ENCODE results near the gene BCKDHB. TPM values are rescaled to one million over a fixed set of nuclear protein-coding genes. Genes with fewer than 3 reads are reported as not detected.

BCKDHB gene
- total RNA-seq, 3 donors from 2014 or later: 19.0 to 33.7 (median 23.4) TPM

GRCh38 chr6:80382811-80383210 is 276.3 kb downstream of the BCKDHB start:
- Histone ChIP-seq H3K4me1 (no peaks in the 10 kb centered on the region), H3K27me3 (no peaks in the 10 kb centered on the region), H3K4me3 (no peak overlapping the region), H3K27ac (no peak overlapping the region), H3K36me3 (no peaks in the 10 kb centered on the region), H3K9me3 (no peaks in the 10 kb centered on the region)
- no peak for DNase-seq (ENCODE audit: low spot score in 2 of 2)
- intact Hi-C loops (cut with DNase I; ENCODE audit: low total_unique reads): loop anchor here (10.0 kb wide), 1 partner anchor 1602 kb away; no protein-coding TSS in a partner anchor
- TF ChIP-seq POLR2AphosphoS5 (IDR thresholded peaks at IDR 0.05) (no peak), CTCF (IDR thresholded peaks at IDR 0.05) (no peak), POLR2A (IDR thresholded peaks at IDR 0.05) (no peak)

GRCh38 chr6:80388507-80388906 is 282.0 kb downstream of the BCKDHB start:
- Histone ChIP-seq H3K27me3 (no peaks in the 10 kb centered on the region), H3K36me3 (no peaks in the 10 kb centered on the region), H3K4me3 (no peak overlapping the region), H3K27ac (no peak overlapping the region), H3K4me1 (no peaks in the 10 kb centered on the region), H3K9me3 (no peaks in the 10 kb centered on the region)
- TF ChIP-seq POLR2AphosphoS5 (IDR thresholded peaks at IDR 0.05): no peak
- TF ChIP-seq POLR2A (IDR thresholded peaks at IDR 0.05): no peak
- TF ChIP-seq CTCF (IDR thresholded peaks at IDR 0.05): no peak
- no peak for DNase-seq (ENCODE audit: low spot score in 2 of 2)
- intact Hi-C loops (cut with DNase I; ENCODE audit: low total_unique reads): loop anchor here (10.0 kb wide), 1 partner anchor 1596 kb away; no protein-coding TSS in a partner anchor

Other genes with a start within 250 kb of the BCKDHB start
- gene ELOVL4, start 159.1 kb upstream of the BCKDHB start, total RNA-seq: 1 to 10 TPM in 2 of 3 donors, under 1 TPM in 1; 0.64 to 1.9 (median 1.3) TPM
- gene TTK, start 102.0 kb upstream of the BCKDHB start, total RNA-seq: 1 to 10 TPM in 2 of 3 donors, under 1 TPM in 1; 0.66 to 1.9 (median 1.5) TPM